Measurements from ENCODE around the gene DGCR8.

DGCR8 gene

DNA sequence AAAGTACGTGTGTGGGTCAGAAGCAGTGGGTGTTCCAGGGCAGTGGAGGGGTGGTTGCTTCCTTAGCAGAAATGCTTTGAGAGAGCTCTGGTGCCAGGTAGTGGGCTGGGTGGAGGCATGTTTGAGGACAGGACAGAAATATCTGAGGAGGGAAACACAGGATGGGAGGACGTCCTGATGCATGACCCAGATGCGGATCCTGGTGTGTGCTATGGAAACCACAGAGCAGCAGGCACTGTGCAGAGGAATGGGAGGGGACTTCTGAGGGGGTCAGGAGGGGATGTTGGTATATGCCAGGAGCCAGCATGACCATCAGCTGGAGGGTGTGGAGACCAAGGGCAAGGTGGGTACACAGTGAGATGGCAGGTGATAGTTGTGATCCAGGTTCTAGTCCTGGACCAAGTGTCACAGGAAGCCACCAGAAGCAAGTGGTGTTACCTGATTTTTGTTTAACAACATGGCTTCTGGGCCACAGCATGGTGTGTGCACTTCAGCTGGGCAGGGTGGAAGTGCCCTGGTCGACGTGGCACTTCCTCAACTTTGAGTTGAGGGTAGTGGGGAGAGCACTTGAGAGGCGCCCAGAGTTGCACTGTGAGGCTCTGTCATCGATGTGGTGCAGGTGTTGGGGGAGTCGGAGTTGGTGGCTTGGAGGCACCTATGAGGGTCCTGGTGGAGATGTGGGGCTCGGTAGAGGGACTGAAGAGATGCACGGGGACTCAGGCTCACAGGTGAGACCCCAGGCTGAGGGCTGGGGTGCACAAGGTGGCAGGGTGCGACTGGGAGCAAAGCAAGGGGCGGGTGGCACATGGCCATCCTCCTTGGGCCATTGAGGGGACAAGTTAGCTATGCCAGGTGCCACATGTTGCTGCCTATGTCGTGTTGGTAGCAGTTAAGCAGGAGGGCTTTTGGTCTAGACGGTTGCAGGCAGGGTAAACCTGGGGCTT is 7.5 kb downstream of the DGCR8 start:
- Mint-ChIP-seq H3K27me3 (no peaks in the 10 kb centered on the region), H3K4me3 (no peak overlapping the region), H3K36me3 (peaks cover 34% of the 10 kb centered on the region), H3K4me1 (peaks cover 17% of the 10 kb centered on the region), H3K27ac (no peak overlapping the region), H3K9me3 (no peaks in the 10 kb centered on the region)
- ATAC-seq (ENCODE audit: low read depth) (no peak), DNase-seq (ENCODE audit: low spot score in 2 of 2) (no peak)

DNA sequence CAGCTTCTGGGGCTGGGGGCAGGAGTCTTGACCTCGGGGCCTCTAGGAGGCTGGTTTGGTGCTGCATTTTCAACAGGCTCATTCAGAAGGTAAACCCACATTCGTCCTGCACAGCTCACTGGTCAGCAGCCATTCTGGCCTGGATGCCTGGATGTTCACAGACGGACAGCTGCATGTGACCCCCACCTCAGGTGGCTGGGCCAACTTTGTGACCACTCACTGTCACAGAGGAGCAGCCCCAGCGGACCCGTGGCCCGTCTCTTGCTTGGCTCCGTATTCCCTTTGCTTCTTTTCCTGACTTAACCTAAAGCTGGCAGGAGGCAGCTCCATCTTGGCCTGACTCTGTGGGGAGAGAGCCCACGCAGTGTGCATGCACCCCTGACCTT is 8.2 kb downstream of the DGCR8 start:
- H3K4me1 Mint-ChIP-seq, result peaks cover 12% of the 10 kb centered on the region

DNA sequence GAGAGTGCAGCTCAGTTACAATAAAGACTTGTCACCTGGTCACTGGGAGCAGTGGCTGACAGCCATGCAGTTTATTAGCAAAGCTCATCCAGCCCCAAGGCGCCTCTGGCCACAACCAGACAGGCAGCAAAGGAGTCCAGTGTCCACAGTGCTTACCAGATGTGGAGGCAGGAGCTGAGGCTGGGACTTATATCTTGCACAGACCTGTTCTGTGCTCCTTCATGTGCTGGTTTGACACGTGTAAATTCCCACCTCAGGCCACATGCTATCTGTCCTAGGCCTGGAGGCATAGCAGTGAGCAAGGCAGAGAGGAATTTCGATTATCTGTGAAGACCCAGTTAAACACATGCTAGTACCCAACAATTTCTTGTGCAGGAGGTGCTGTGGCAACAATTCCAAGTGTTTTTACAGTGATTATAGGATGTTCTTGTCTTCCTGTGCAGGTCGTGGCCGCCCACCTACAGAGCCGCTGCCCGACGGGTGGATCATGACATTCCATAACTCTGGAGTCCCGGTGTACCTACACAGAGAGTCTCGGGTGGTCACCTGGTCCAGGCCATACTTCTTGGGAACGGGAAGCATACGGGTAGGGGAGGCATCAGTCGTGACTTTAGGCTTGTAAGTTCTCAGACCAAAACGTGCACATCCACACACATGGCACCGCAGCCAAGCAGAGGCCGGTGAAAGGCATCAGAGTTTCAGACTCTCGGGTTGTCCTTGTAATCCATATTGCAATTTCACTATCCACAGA is 9.4 kb downstream of the DGCR8 start:
- Mint-ChIP-seq H3K4me3 (no peak overlapping the region), H3K4me1 (peaks cover 4% of the 10 kb centered on the region), H3K27ac (no peak overlapping the region), H3K27me3 (no peaks in the 10 kb centered on the region), H3K36me3 (peaks cover 39% of the 10 kb centered on the region), H3K9me3 (no peaks in the 10 kb centered on the region)
- no peak for ATAC-seq (ENCODE audit: low read depth)
- no peak for DNase-seq (ENCODE audit: low spot score in 2 of 2)

More for the DNA sequence above, 8.2 kb downstream of the DGCR8 start:
- Mint-ChIP-seq H3K9me3 (no peaks in the 10 kb centered on the region), H3K27ac (no peak overlapping the region), H3K27me3 (no peaks in the 10 kb centered on the region), H3K4me3 (no peak overlapping the region), H3K36me3 (peaks cover 34% of the 10 kb centered on the region)
- DNase-seq (ENCODE audit: low spot score in 2 of 2) (no peak), ATAC-seq (ENCODE audit: low read depth) (no peak)

DNA sequence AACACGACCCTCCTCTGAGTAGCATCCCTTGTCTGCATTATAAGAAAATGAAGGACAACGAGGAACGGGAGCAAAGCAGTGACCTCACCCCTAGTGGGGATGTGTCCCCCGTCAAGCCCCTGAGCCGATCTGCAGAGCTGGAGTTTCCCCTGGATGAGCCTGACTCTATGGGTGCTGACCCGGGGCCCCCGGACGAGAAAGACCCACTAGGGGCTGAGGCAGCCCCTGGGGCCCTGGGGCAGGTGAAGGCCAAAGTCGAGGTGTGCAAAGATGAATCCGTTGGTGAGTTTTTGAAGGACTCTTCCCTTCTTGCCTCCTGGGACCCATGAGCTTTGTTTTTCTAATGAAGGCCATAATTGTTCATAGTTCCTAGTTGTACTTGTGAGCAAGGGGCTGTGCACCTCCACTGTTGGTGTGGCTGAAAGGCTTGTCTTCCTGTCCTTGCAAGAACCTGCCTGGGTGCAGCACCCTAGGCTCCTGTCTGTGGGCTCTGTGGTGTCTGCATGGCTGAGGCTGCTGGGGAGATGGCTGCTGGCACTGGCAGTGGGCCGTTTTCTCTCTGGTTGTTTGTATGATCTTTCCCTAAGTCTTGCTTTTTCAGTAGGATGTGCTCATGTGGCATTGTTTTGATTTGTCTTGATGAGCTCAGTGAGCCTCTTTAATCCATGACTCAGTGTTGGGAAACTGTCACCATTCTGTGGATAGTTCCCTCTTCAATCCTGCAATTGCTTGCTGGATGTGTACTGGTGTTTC is 10.1 kb downstream of the DGCR8 start:
- ATAC-seq (ENCODE audit: low read depth), result no peak
- no peaks in the 10 kb centered on the region for H3K4me1 Mint-ChIP-seq
- H3K27ac Mint-ChIP-seq, result no peak overlapping the region
- peaks cover 39% of the 10 kb centered on the region for H3K36me3 Mint-ChIP-seq
- no peaks in the 10 kb centered on the region for H3K9me3 Mint-ChIP-seq
- H3K4me3 Mint-ChIP-seq, result no peak overlapping the region
- no peaks in the 10 kb centered on the region for H3K27me3 Mint-ChIP-seq
- DNase-seq (ENCODE audit: low spot score in 2 of 2), result no peak

DNA sequence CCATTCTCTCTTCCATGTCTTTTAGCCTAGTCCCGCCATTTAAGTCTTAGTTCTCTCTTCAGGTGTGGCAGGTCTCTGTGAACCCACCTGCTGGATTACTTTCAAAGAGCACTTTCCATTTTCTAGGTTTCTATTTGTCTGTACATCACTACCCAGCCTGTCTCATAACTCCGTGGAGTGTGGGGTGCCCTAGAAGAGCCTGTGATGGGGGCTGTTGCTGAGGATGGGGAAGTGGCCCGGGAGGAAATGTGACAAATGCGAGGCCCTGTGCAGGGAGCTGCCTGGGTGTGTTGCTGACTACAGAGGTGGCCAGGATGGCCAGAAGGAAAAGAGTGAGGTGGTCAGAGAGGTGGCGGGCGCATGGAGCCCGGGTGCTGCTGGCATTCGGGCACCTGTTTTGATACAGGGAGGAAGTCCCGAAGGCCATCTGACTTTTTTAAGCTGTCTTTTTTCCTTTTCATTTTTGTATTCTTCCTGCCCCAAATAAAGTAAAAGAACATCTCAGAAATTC is 10.7 kb downstream of the DGCR8 start:
- H3K4me1 Mint-ChIP-seq, result no peaks in the 10 kb centered on the region

GRCh38 chr22:20091690-20092476 is 11.8 kb downstream of the DGCR8 start:
- H3K27ac Mint-ChIP-seq, result no peak overlapping the region

More for the DNA sequence above, 10.7 kb downstream of the DGCR8 start:
- DNase-seq (ENCODE audit: low spot score in 2 of 2) (no peak), ATAC-seq (ENCODE audit: low read depth) (no peak)
- no peak overlapping the region for H3K27ac Mint-ChIP-seq
- H3K4me3 Mint-ChIP-seq, result no peak overlapping the region
- H3K27me3 Mint-ChIP-seq, result no peaks in the 10 kb centered on the region
- no peaks in the 10 kb centered on the region for H3K9me3 Mint-ChIP-seq
- peaks cover 42% of the 10 kb centered on the region for H3K36me3 Mint-ChIP-seq

GRCh38 chr22:20092477-20092854 is 12.4 kb downstream of the DGCR8 start:
- no peaks in the 10 kb centered on the region for H3K9me3 Mint-ChIP-seq

More at GRCh38 chr22:20091690-20092476, 11.8 kb downstream of the DGCR8 start:
- no peaks in the 10 kb centered on the region for H3K27me3 Mint-ChIP-seq
- DNase-seq (ENCODE audit: low spot score in 2 of 2), result no peak
- H3K4me3 Mint-ChIP-seq, result no peak overlapping the region
- no peak for ATAC-seq (ENCODE audit: low read depth)
- H3K4me1 Mint-ChIP-seq, result no peaks in the 10 kb centered on the region
- H3K36me3 Mint-ChIP-seq, result peaks cover 41% of the 10 kb centered on the region
- H3K9me3 Mint-ChIP-seq, result no peaks in the 10 kb centered on the region

GRCh38 chr22:20093418-20094196 is 13.6 kb downstream of the DGCR8 start:
- H3K36me3 Mint-ChIP-seq, result peaks cover 42% of the 10 kb centered on the region
- H3K27me3 Mint-ChIP-seq, result no peaks in the 10 kb centered on the region
- no peak for DNase-seq (ENCODE audit: low spot score in 2 of 2)
- no peaks in the 10 kb centered on the region for H3K4me1 Mint-ChIP-seq
- H3K9me3 Mint-ChIP-seq, result no peaks in the 10 kb centered on the region
- H3K27ac Mint-ChIP-seq, result no peak overlapping the region
- H3K4me3 Mint-ChIP-seq, result no peak overlapping the region
- ATAC-seq (ENCODE audit: low read depth), result no peak

More at GRCh38 chr22:20092477-20092854, 12.4 kb downstream of the DGCR8 start:
- no peaks in the 10 kb centered on the region for H3K4me1 Mint-ChIP-seq
- H3K4me3 Mint-ChIP-seq, result no peak overlapping the region
- no peak for DNase-seq (ENCODE audit: low spot score in 2 of 2)
- H3K27me3 Mint-ChIP-seq, result no peaks in the 10 kb centered on the region
- peaks cover 41% of the 10 kb centered on the region for H3K36me3 Mint-ChIP-seq
- no peak overlapping the region for H3K27ac Mint-ChIP-seq
- no peak for ATAC-seq (ENCODE audit: low read depth)

DNA sequence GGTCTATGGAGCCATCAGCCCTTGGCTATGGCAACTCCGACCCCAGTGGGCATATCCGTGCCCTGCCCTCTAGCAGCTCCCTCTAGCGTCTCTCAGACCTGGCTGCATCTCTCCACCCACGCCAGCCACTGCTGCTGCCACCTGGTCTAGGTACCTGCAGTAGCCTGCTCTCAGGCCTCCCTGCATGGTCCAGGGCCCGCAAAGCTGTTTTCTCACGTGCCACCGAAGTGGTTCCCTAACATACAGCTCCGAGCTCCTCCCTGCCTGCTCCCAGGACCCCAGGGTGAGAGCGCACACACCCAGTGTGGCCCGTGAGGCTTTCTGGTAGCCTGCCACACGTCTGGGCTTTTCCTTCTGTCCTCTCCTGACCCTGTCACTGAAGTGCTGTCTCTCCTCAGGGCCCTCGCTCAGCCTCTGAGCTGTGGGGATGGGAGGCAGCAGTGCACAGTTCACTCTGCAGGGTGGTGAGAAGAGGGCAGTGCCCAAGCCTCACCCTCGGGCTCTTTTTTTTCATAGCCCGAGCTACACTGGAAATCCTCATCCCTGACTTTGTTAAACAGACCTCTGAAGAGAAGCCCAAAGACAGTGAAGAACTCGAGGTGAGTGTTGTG is 14.3 kb downstream of the DGCR8 start:
- Mint-ChIP-seq H3K4me1 (no peaks in the 10 kb centered on the region), H3K9me3 (no peaks in the 10 kb centered on the region), H3K27ac (no peak overlapping the region), H3K4me3 (no peak overlapping the region), H3K27me3 (no peaks in the 10 kb centered on the region), H3K36me3 (peaks cover 42% of the 10 kb centered on the region)
- ATAC-seq (ENCODE audit: low read depth), result no peak
- DNase-seq (ENCODE audit: low spot score in 2 of 2), result no peak

GRCh38 chr22:20095521-20095920 is 15.5 kb downstream of the DGCR8 start:
- H3K27ac Mint-ChIP-seq, result no peak overlapping the region
- H3K9me3 Mint-ChIP-seq, result no peaks in the 10 kb centered on the region
- peaks cover 35% of the 10 kb centered on the region for H3K36me3 Mint-ChIP-seq
- no peak overlapping the region for H3K4me3 Mint-ChIP-seq
- ATAC-seq (ENCODE audit: low read depth) (no peak), DNase-seq (ENCODE audit: low spot score in 2 of 2) (no peak)
- no peaks in the 10 kb centered on the region for H3K27me3 Mint-ChIP-seq
- no peaks in the 10 kb centered on the region for H3K4me1 Mint-ChIP-seq

DNA sequence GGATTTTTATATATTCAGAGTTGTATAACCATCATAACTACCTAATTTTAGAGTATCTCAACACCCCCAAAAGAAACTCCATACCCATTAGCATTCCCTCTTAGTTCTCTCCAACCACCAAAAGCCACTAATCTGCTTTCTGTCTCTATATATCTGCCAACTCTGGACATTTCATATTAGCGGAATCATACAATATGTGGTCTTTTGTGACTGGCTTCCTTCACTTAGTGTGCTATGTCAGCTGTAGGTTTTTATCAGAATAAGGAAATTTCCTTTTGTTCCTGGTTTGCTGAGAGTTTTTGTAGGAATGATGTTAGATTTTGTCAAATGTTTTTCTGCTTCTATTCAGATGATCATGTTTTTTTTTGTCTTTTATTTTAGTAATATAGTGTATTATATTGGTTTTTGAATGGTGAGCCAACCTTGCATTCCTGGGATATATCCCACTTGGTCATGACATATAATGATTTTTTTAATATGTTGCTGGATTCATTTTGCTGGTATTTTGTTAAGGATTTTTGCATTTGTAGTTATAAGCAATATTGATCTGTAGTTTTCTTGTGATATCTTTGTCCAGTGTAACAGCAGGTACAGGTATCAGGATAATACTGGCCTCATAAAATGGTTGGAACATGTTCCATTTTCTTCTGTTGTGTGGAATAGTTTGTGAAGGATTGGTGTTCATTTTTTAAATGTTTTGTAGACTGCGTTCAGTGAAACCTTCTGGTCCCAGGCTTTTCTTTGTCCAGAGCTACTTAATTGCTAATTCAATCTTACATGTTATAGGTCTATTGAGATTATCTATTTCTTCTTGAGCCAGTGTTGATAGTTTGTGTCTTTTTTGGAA is 16.8 kb downstream of the DGCR8 start:
- Mint-ChIP-seq H3K27ac (no peak overlapping the region), H3K4me1 (no peaks in the 10 kb centered on the region), H3K9me3 (no peaks in the 10 kb centered on the region), H3K36me3 (peaks cover 30% of the 10 kb centered on the region), H3K4me3 (no peak overlapping the region), H3K27me3 (no peaks in the 10 kb centered on the region)
- DNase-seq (ENCODE audit: low spot score in 2 of 2), result no peak
- ATAC-seq (ENCODE audit: low read depth), result no peak

All from memory B cell (primary cell).